ENCODE results near the gene SCAF11.

Gene SCAF11

GRCh38 chr12:45981075-45981837 lies 9.1 kb downstream of the SCAF11 start:
- no peak for DNase-seq (ENCODE audit: low read depth in 2 of 2)

- DNase-seq (ENCODE audit: low read depth in 2 of 2) = no peak
Measured at GRCh38 chr12:45980540-45980939, 9.8 kb downstream of the SCAF11 start.

- no peak for DNase-seq (ENCODE audit: low read depth in 2 of 2)
Measured at GRCh38 chr12:45978108-45978507, 12.3 kb downstream of the SCAF11 start.

GRCh38 chr12:45977620-45978019 lies 12.8 kb downstream of the SCAF11 start:
- no peak for DNase-seq (ENCODE audit: low read depth in 2 of 2)

GRCh38 chr12:45975506-45975905 lies 14.9 kb downstream of the SCAF11 start:
- DNase-seq (ENCODE audit: low read depth in 2 of 2) = no peak

- DNase-seq (ENCODE audit: low read depth in 2 of 2) = no peak
Measured at GRCh38 chr12:45974883-45975282, 15.5 kb downstream of the SCAF11 start.

- no peak for DNase-seq (ENCODE audit: low read depth in 2 of 2)
Measured at GRCh38 chr12:45974171-45974719, 16.1 kb downstream of the SCAF11 start.

- no peak for DNase-seq (ENCODE audit: low read depth in 2 of 2)
Measured at GRCh38 chr12:45973526-45973925, 16.8 kb downstream of the SCAF11 start.

- DNase-seq (ENCODE audit: low read depth in 2 of 2) = no peak
Measured at GRCh38 chr12:45970391-45970790, 20.0 kb downstream of the SCAF11 start.

- DNase-seq (ENCODE audit: low read depth in 2 of 2) = no peak
Measured at GRCh38 chr12:45969084-45969483, 21.3 kb downstream of the SCAF11 start.

- no peak for DNase-seq (ENCODE audit: low read depth in 2 of 2)
Measured at GRCh38 chr12:45966486-45966885, 23.9 kb downstream of the SCAF11 start.

- DNase-seq (ENCODE audit: low read depth in 2 of 2) = no peak
Measured at GRCh38 chr12:45962553-45963325, 27.6 kb downstream of the SCAF11 start.

GRCh38 chr12:45959728-45960127 lies 30.6 kb downstream of the SCAF11 start:
- DNase-seq (ENCODE audit: low read depth in 2 of 2) = no peak

GRCh38 chr12:45959025-45959424 lies 31.3 kb downstream of the SCAF11 start:
- DNase-seq (ENCODE audit: low read depth in 2 of 2) = no peak

GRCh38 chr12:45948546-45948945 lies 41.8 kb downstream of the SCAF11 start:
- DNase-seq (ENCODE audit: low read depth in 2 of 2) = no peak

- no peak for DNase-seq (ENCODE audit: low read depth in 2 of 2)
Measured at GRCh38 chr12:45946435-45946834, 43.9 kb downstream of the SCAF11 start.

- no peak for DNase-seq (ENCODE audit: low read depth in 2 of 2)
Measured at GRCh38 chr12:45944771-45945170, 45.6 kb downstream of the SCAF11 start.

GRCh38 chr12:45939759-45940158 lies 50.6 kb downstream of the SCAF11 start:
- DNase-seq (ENCODE audit: low read depth in 2 of 2) = no peak

- DNase-seq (ENCODE audit: low read depth in 2 of 2) = no peak
Measured at GRCh38 chr12:45938566-45938965, 51.8 kb downstream of the SCAF11 start.

GRCh38 chr12:45934956-45935355 lies 55.4 kb downstream of the SCAF11 start:
- DNase-seq (ENCODE audit: low read depth in 2 of 2) = no peak

- DNase-seq (ENCODE audit: low read depth in 2 of 2) = no peak
Measured at GRCh38 chr12:45933504-45933903, 56.9 kb downstream of the SCAF11 start.

- no peak for DNase-seq (ENCODE audit: low read depth in 2 of 2)
Measured at GRCh38 chr12:45930369-45930768, 60.0 kb downstream of the SCAF11 start.

- no peak for DNase-seq (ENCODE audit: low read depth in 2 of 2)
Measured at GRCh38 chr12:45928309-45928708, 62.1 kb downstream of the SCAF11 start.

Data from stimulated activated CD4-positive, alpha-beta T cell treated with anti-CD3 and anti-CD28 coated beads, Interleukin-4, amount 100 ng/mL, for 48 hours (primary cell).